Activated T-cell treated with anti-CD3 and anti-CD28 coated beads for 1 hour (primary cell): ENCODE data around the gene PITRM1.

Experiments used
- DNase-seq: peaks from one replicate; pipeline ENCODE4 v3.0.0-alpha.2; 2020; ENCODE audit warnings: low read depth

Gene PITRM1

GRCh38 chr10:3166496-3167290 lies 5.9 kb downstream of the PITRM1 start:
- no peak for DNase-seq

- no peak for DNase-seq
These were observed 7.4 kb downstream of the PITRM1 start for GRCh38 chr10:3165196-3165595.

GRCh38 chr10:3163879-3164278 lies 8.7 kb downstream of the PITRM1 start:
- DNase-seq = no peak

- DNase-seq = no peak
These were observed 10.0 kb downstream of the PITRM1 start for GRCh38 chr10:3162533-3162932.

GRCh38 chr10:3159152-3159551 lies 13.4 kb downstream of the PITRM1 start:
- DNase-seq = no peak

- DNase-seq = no peak
These were observed 17.9 kb downstream of the PITRM1 start for GRCh38 chr10:3154666-3155065.

- no peak for DNase-seq
These were observed 20.0 kb downstream of the PITRM1 start for GRCh38 chr10:3152566-3152935.

- DNase-seq = no peak
These were observed 20.6 kb downstream of the PITRM1 start for GRCh38 chr10:3151889-3152565.

- no peak for DNase-seq
These were observed 21.6 kb downstream of the PITRM1 start for GRCh38 chr10:3150961-3151360.

GRCh38 chr10:3150366-3150765 lies 22.2 kb downstream of the PITRM1 start:
- DNase-seq = no peak

GRCh38 chr10:3149918-3150317 lies 22.7 kb downstream of the PITRM1 start:
- no peak for DNase-seq

- DNase-seq = no peak
These were observed 23.6 kb downstream of the PITRM1 start for GRCh38 chr10:3148994-3149393.

GRCh38 chr10:3148041-3148440 lies 24.5 kb downstream of the PITRM1 start:
- no peak for DNase-seq

GRCh38 chr10:3147117-3147820 lies 25.3 kb downstream of the PITRM1 start:
- DNase-seq = no peak

GRCh38 chr10:3146289-3146688 lies 26.3 kb downstream of the PITRM1 start:
- DNase-seq = no peak

- DNase-seq = no peak
These were observed 27.2 kb downstream of the PITRM1 start for GRCh38 chr10:3145366-3145765.

GRCh38 chr10:3143791-3144434 lies 28.7 kb downstream of the PITRM1 start:
- no peak for DNase-seq

- DNase-seq = no peak
These were observed 29.2 kb downstream of the PITRM1 start for GRCh38 chr10:3143366-3143765.

GRCh38 chr10:3142146-3142875 lies 30.3 kb downstream of the PITRM1 start:
- DNase-seq = no peak

- no peak for DNase-seq
These were observed 31.1 kb downstream of the PITRM1 start for GRCh38 chr10:3141351-3142005.

- no peak for DNase-seq
These were observed 32.3 kb downstream of the PITRM1 start for GRCh38 chr10:3140280-3140679.
